PC-3 (cell line): Measurements from ENCODE around the gene TMC7. TPM values are rescaled to one million over a fixed set of nuclear protein-coding genes. Genes with fewer than 3 reads are reported as not detected.

Experiments
- ATAC-seq: fragments of 200-7000 bp; cut with Tn5 transposase; 2 replicates; pipeline ENCODE4 v1.9.1; 2020; ENCODE audit warnings: mild to moderate bottlenecking, moderate library complexity
- BruUV-seq: library from RNA; stranded (reverse); fragments of 400-500 nt; replicated peaks from 2 replicates; lab custom pipeline; 2021; lab: Mats Ljungman, UMichigan
- CTCF ChIA-PET: fragments of 300-600 bp; sonication (Branson Sonifier 250); formaldehyde crosslinking; loops from one replicate; lab custom pipeline; 2022; ENCODE audit warnings: antibody characterized with exemption; lab: Charles Lee
- POLR2A ChIA-PET: fragments of 300-600 bp; sonication (Branson Sonifier 250); formaldehyde crosslinking; loops from one replicate; lab custom pipeline; 2022; ENCODE audit warnings: antibody characterized with exemption; ENCODE audit not compliant: unreplicated experiment; lab: Charles Lee
- DNase-seq: peaks from one replicate; pipeline ENCODE4 v3.0.0-alpha.2; 2015
- H2AFZ ChIP-seq: fragments of 300-600 bp; sonication (generic); 2 replicates; pipeline ENCODE4 v1.6.0; 2016; ENCODE audit warnings: antibody characterized with exemption, low read length
- H3F3A ChIP-seq: fragments of 300-600 bp; sonication (generic); one replicate; pipeline ENCODE4 v1.6.0; 2017; ENCODE audit warnings: antibody characterized with exemption, low read length, control low read depth, mild to moderate bottlenecking; ENCODE audit not compliant: unreplicated experiment
- H3K27ac ChIP-seq: fragments of 300-600 bp; sonication (generic); 2 replicates; pipeline ENCODE4 v1.5.1; 2016; ENCODE audit warnings: mild to moderate bottlenecking, low read length
- H3K27me3 ChIP-seq: fragments of 300-600 bp; sonication (generic); 2 replicates; pipeline ENCODE4 v1.6.1; 2016; ENCODE audit warnings: low read length, mixed read lengths
- H3K36me3 ChIP-seq: fragments of 300-600 bp; sonication (generic); 2 replicates; pipeline ENCODE4 v1.6.1; 2016; ENCODE audit warnings: low read depth, mixed run types, low read length, mixed read lengths
- H3K4me1 ChIP-seq: fragments of 300-600 bp; sonication (generic); 2 replicates; pipeline ENCODE4 v1.5.1; 2016; ENCODE audit warnings: low read length; ENCODE audit not compliant: insufficient read depth
- H3K4me2 ChIP-seq: fragments of 300-600 bp; sonication (generic); 2 replicates; pipeline ENCODE4 v1.6.0; 2016; ENCODE audit warnings: low read length
- H3K4me3 ChIP-seq: fragments of 300-600 bp; sonication (generic); 2 replicates; pipeline ENCODE4 v1.5.1; 2016; ENCODE audit warnings: mild to moderate bottlenecking, low read length, mixed read lengths
- H3K79me2 ChIP-seq: fragments of 300-600 bp; sonication (generic); 2 replicates; pipeline ENCODE4 v1.6.1; 2017; ENCODE audit warnings: low read length, mixed read lengths
- H3K9ac ChIP-seq: fragments of 300-600 bp; sonication (generic); 2 replicates; pipeline ENCODE4 v1.6.0; 2016; ENCODE audit warnings: mild to moderate bottlenecking, low read length
- H3K9me2 ChIP-seq: fragments of 300-600 bp; sonication (generic); replicated peaks from 2 replicates; pipeline ENCODE4 v1.6.1; 2016; ENCODE audit warnings: mixed run types, low read length, mixed read lengths
- H3K9me3 ChIP-seq: fragments of 300-600 bp; sonication (generic); 2 replicates; pipeline ENCODE4 v1.6.1; 2016; ENCODE audit warnings: low read length, mixed read lengths
- H4K20me1 ChIP-seq: fragments of 300-600 bp; sonication (generic); 2 replicates; pipeline ENCODE4 v1.6.1; 2016; ENCODE audit warnings: low read length, mixed read lengths
- CTCF ChIP-seq: fragments of 300-600 bp; sonication (generic); conservative IDR thresholded peaks from 2 replicates; pipeline ENCODE4 v1.5.1; 2017; ENCODE audit warnings: antibody characterized with exemption, low read depth, mild to moderate bottlenecking, low read length
- EZH2 ChIP-seq: fragments of 300-600 bp; sonication (generic); IDR thresholded peaks from one replicate; pipeline ENCODE4 v1.6.1; 2017; ENCODE audit warnings: antibody characterized with exemption, mild to moderate bottlenecking, low read length; ENCODE audit not compliant: unreplicated experiment
- EZH2phosphoT487 ChIP-seq: fragments of 300-600 bp; sonication (generic); IDR thresholded peaks from 2 replicates; pipeline ENCODE4 v1.6.1; 2018; ENCODE audit warnings: mild to moderate bottlenecking, antibody characterized with exemption, low read length, borderline replicate concordance
- intact Hi-C: fragments of 100-400 bp; cut with micrococcal nuclease; formaldehyde crosslinking; loops from 2 replicates; pipeline ENCODE4 v1.9.0; 2023
- total RNA-seq: library from RNA; depleted of rRNA; stranded (reverse); fragments of >200 nt; gene quantifications from 2 replicates; pipeline ENCODE4 v1.2.3, GENCODE V29; 2014

The TMC7 gene
- total RNA-seq, 1 experiment from 2014 or later = 5.3 TPM

- TF ChIP-seq EZH2phosphoT487 (no peak), EZH2 (no peak), CTCF (no peak)
- DNase-seq = no peak
- no peak overlapping the region for H3K4me2 ChIP-seq
- no peaks in the 10 kb centered on the region for H4K20me1 ChIP-seq
- ChIA-PET CTCF (no interaction called here), POLR2A (no interaction called here)
- H3K9me3 ChIP-seq = no peaks in the 10 kb centered on the region
- no peak overlapping the region for H3K9ac ChIP-seq
- no peaks in the 10 kb centered on the region for H3K4me1 ChIP-seq
- H3K27me3 ChIP-seq = no peaks in the 10 kb centered on the region
- no peaks in the 10 kb centered on the region for H3K9me2 ChIP-seq
- ATAC-seq = no peak
- no peaks in the 10 kb centered on the region for H3K79me2 ChIP-seq
- H3K4me3 ChIP-seq = no peak overlapping the region
- intact Hi-C loops = no loop called here
- H3K36me3 ChIP-seq = peaks cover 4% of the 10 kb centered on the region; the same call in 1 of the 2 replicates
- H3F3A ChIP-seq = no peaks in the 10 kb centered on the region
- no peak overlapping the region for H3K27ac ChIP-seq
- BruUV-seq = no TSS peak
- H2AFZ ChIP-seq = no peak overlapping the region
Observed at GRCh38 chr16:19062706-19063105, 79.0 kb downstream of the TMC7 start.

- Histone ChIP-seq H3K36me3 (0 out of 2 replicates have a peak, but pooled peaks cover 4% of the 10 kb centered on the region), H3K27me3 (no peaks in the 10 kb centered on the region), H3F3A (no peaks in the 10 kb centered on the region), H3K9me2 (no peaks in the 10 kb centered on the region), H3K4me2 (peak overlapping the region; percentile 57; the same call in 1 of the 2 replicates), H3K79me2 (peaks cover 14% of the 10 kb centered on the region; the same call in 1 of the 2 replicates), H3K27ac (peak overlapping the region; percentile 98), H3K9me3 (no peaks in the 10 kb centered on the region), H4K20me1 (no peaks in the 10 kb centered on the region), H3K9ac (peak overlapping the region; percentile 99; the same call in 1 of the 2 replicates), H2AFZ (peak overlapping the region; percentile 45; the same call in 1 of the 2 replicates), H3K4me1 (peaks cover 6% of the 10 kb centered on the region; the same call in 1 of the 2 replicates), H3K4me3 (peak overlapping the region; percentile 95)
- intact Hi-C loops = loop anchor here (1.0 to 5.0 kb wide), 3 partner anchors 50 to 265 kb away; partner anchors contain the start of genes ARL6IP1 and TMC7
- DNase-seq = no peak
- TF ChIP-seq CTCF (no peak), EZH2phosphoT487 (no peak), EZH2 (no peak)
- no peak for ATAC-seq
- ChIA-PET POLR2A (interaction anchor here (0.7 kb wide), 3 partner anchors 65 to 86 kb away, joined by 3 to 5 read pairs (median 3); no protein-coding TSS in a partner anchor), CTCF (no interaction called here)
- BruUV-seq = no TSS peak
Observed at GRCh38 chr16:19066988-19067348, 83.2 kb downstream of the TMC7 start.
